HepG2 (cell line): ENCODE measurements around the gene GPALPP1. TPM values are rescaled to one million over a fixed set of nuclear protein-coding genes. Genes with fewer than 3 reads are reported as not detected.
A peak's percentile ranks its signal among the peaks of the same experiment; 100 is the strongest.

Source experiments
- BCL6 ChIP-seq: IDR thresholded peaks from 2 replicates; pipeline ENCODE4 v1.6.1; 2016; ENCODE audit warnings: missing genetic modification reagents, missing compliant biosample characterization
- EP300 ChIP-seq, 3 experiments: sonication (generic) in 1 of 3; formaldehyde crosslinking in 1 of 3; IDR thresholded peaks; 2 replicates each; pipeline versions ENCODE4 v1.5.1 to v1.6.1; 2011 to 2020; ENCODE audit warnings: low read depth in 2 of 3, low read length in 2 of 3, borderline replicate concordance in 1 of 3, improper control_type of control experiment in 1 of 3, mild to moderate bottlenecking in 1 of 3, missing genetic modification reagents in 1 of 3, moderate library complexity in 1 of 3
- MXI1 ChIP-seq: IDR thresholded peaks from 3 replicates; pipeline ENCODE4 v1.6.1; 2012; ENCODE audit warnings: low read depth, low read length, inconsistent platforms, borderline replicate concordance
- POLR2A ChIP-seq, 2 experiments: IDR thresholded peaks; 2 replicates each; pipeline ENCODE4 v1.6.1; 2011; ENCODE audit warnings: low read depth in 2 of 2, low read length in 2 of 2, mild to moderate bottlenecking in 1 of 2, moderate library complexity in 1 of 2; ENCODE audit not compliant: insufficient read depth in 1 of 2
- SAP130 ChIP-seq: IDR thresholded peaks from 2 replicates; pipeline ENCODE4 v1.6.1; 2016; ENCODE audit warnings: low read depth
- ZBTB4 ChIP-seq: sonication (generic); formaldehyde crosslinking; IDR thresholded peaks from 2 replicates; pipeline ENCODE4 v1.4.0; 2020; ENCODE audit warnings: missing genetic modification reagents, mild to moderate bottlenecking, borderline replicate concordance
- ZBTB40 ChIP-seq, 2 experiments: fragments of 450-650 bp in 1 of 2; sonication (generic) in 1 of 2; formaldehyde crosslinking in 1 of 2; IDR thresholded peaks; 2 replicates each; pipeline versions ENCODE4 v1.6.1 to v1.8.0; 2016 to 2022; ENCODE audit warnings: antibody characterized with exemption in 1 of 2, mild to moderate bottlenecking in 1 of 2, missing genetic modification reagents in 1 of 2
- ZFP62 ChIP-seq: sonication (generic); formaldehyde crosslinking; IDR thresholded peaks from 2 replicates; pipeline ENCODE4 v1.4.0; 2020; ENCODE audit warnings: missing genetic modification reagents
- ZFYVE20 ChIP-seq: sonication (generic); formaldehyde crosslinking; IDR thresholded peaks from 2 replicates; pipeline ENCODE4 v1.8.0; 2023; ENCODE audit warnings: low read depth, mild to moderate bottlenecking, moderate library complexity, missing genetic modification reagents, borderline replicate concordance
- ZNF251 ChIP-seq: sonication (generic); formaldehyde crosslinking; IDR thresholded peaks from 2 replicates; pipeline ENCODE4 v1.9.0; 2021; ENCODE audit warnings: mild to moderate bottlenecking, missing genetic modification reagents
- ZNF710 ChIP-seq: sonication (generic); formaldehyde crosslinking; IDR thresholded peaks from 2 replicates; pipeline ENCODE4 v1.5.0; 2020; ENCODE audit warnings: mild to moderate bottlenecking, missing genetic modification reagents, borderline replicate concordance
- polyA plus RNA-seq, 8 experiments: library from polyadenylated mRNA; depleted of rRNA in 3 of 8; stranded (reverse) in 7 of 8; unstranded in 1 of 8; fragments of >200 nt; fragmentation: Illumina TruSeq in 4 of 8; extraction: Trizol in 4 of 8; gene quantifications; 2 replicates each; pipeline versions ENCODE4 v1.2.1 to v1.2.3, GENCODE V29; 2011 to 2016; ENCODE audit warnings: low read depth in 4 of 8, missing spikeins in 1 of 8, mixed read lengths in 1 of 8; ENCODE audit not compliant: insufficient read depth in 1 of 8
- total RNA-seq, 5 experiments: library from RNA; depleted of rRNA; stranded (reverse); fragments of >200 nt; fragmentation: Illumina TruSeq; extraction: Trizol; gene quantifications; 2 replicates each; pipeline ENCODE4 v1.2.3, GENCODE V29; 2016; ENCODE audit warnings: low read depth in 1 of 5

GPALPP1 gene
- total and polyA plus RNA-seq, 2 of the 13 experiments (the other 11 are each of a cell fraction or from before 2014, with no cell fraction given), result 12.1 to 23.1 TPM

GRCh38 chr13:44989071-44989889 is at the start of gene GPALPP1, which contains the start of gene NUFIP1 (continued):
- TF ChIP-seq ZNF710 (peak; percentile 53; the same call in 1 of the 2 replicates), ZNF251 (0 out of 2 replicates have a peak, but pooled peaks have one; percentile 9), ZBTB4 (CRISPR knock-in tag) (no peak; the same call in 1 of the 2 replicates), ZFYVE20 (CRISPR knock-in tag) (no peak), EP300 (IDR thresholded peaks at IDR 0.05; ENCODE audit: low read depth in 2 of 2, low read length in 2 of 2) (no peak), EP300 (CRISPR knock-in tag; IDR thresholded peaks at IDR 0.05; ENCODE audit: borderline replicate concordance) (no peak), ZBTB40 (IDR thresholded peaks at IDR 0.05) (no peak), ZBTB40 (CRISPR knock-in tag; IDR thresholded peaks at IDR 0.05) (peak; percentile 54), POLR2A (IDR thresholded peaks at IDR 0.05; ENCODE audit: insufficient read depth in 1 of 2, low read depth in 2 of 2, low read length in 2 of 2) (peak; percentile 81 to 96), MXI1 (peak; percentile 95; the same call in 2 of the 3 replicates), BCL6 (CRISPR knock-in tag) (peak; percentile 36; the same call in 1 of the 2 replicates), ZFP62 (CRISPR knock-in tag) (no peak), SAP130 (peak; percentile 98)
